Smooth muscle cell (in vitro differentiated cells): ENCODE data around the gene SSBP2. TPM values are rescaled to one million over a fixed set of nuclear protein-coding genes. Genes with fewer than 3 reads are reported as not detected.

Experiments used
- DNase-seq: peaks from one replicate; lab custom pipeline; 2025; ENCODE audit not compliant: unreplicated experiment; lab: John Stamatoyannopoulos, UW
- H2AFZ ChIP-seq: fragments of 200-600 bp; sonication (generic); 2 replicates; pipeline ENCODE4 v1.6.0; 2016; ENCODE audit warnings: antibody characterized with exemption, low read depth, mild to moderate bottlenecking
- H3F3A ChIP-seq: fragments of 200-600 bp; sonication (generic); 2 replicates; pipeline ENCODE4 v1.6.0; 2017; ENCODE audit warnings: antibody characterized with exemption, low read depth
- H3K27ac ChIP-seq: fragments of 200-600 bp; sonication (generic); 2 replicates; pipeline ENCODE4 v1.5.1; 2016; ENCODE audit warnings: low read depth, mild to moderate bottlenecking
- H3K27me3 ChIP-seq: fragments of 200-600 bp; sonication (generic); 2 replicates; pipeline ENCODE4 v1.6.1; 2016; ENCODE audit warnings: low read depth, mild to moderate bottlenecking
- H3K36me3 ChIP-seq: fragments of 200-600 bp; sonication (generic); 2 replicates; pipeline ENCODE4 v1.5.1; 2016; ENCODE audit warnings: low read depth
- H3K4me1 ChIP-seq: fragments of 200-600 bp; sonication (generic); 2 replicates; pipeline ENCODE4 v1.5.1; 2016; ENCODE audit warnings: low read depth
- H3K4me2 ChIP-seq: fragments of 200-600 bp; sonication (generic); 2 replicates; pipeline ENCODE4 v1.6.0; 2016; ENCODE audit warnings: mild to moderate bottlenecking
- H3K4me3 ChIP-seq: fragments of 200-600 bp; sonication (generic); 2 replicates; pipeline ENCODE4 v1.5.1; 2016; ENCODE audit warnings: mild to moderate bottlenecking
- H3K79me2 ChIP-seq: fragments of 200-600 bp; sonication (generic); 2 replicates; pipeline ENCODE4 v1.6.0; 2016; ENCODE audit warnings: low read depth, mild to moderate bottlenecking
- H3K9ac ChIP-seq: fragments of 200-600 bp; sonication (generic); 2 replicates; pipeline ENCODE4 v1.6.0; 2016; ENCODE audit warnings: low read depth
- H3K9me3 ChIP-seq: fragments of 200-600 bp; sonication (generic); replicated peaks from 2 replicates; pipeline ENCODE4 v1.5.1; 2016; ENCODE audit warnings: low read depth
- H4K20me1 ChIP-seq: fragments of 200-600 bp; sonication (generic); 2 replicates; pipeline ENCODE4 v1.6.0; 2016; ENCODE audit warnings: low read depth
- WGBS: methylation state at CpG from one replicate; pipeline ENCODE4 v1.1.7; 2016; ENCODE audit warnings: low lambda C conversion rate; 5-methylcytosine and 5-hydroxymethylcytosine counted together
- polyA plus RNA-seq: library from polyadenylated mRNA; unstranded; fragments of >200 nt; fragmentation: Nextera tagmentation; extraction: Ambion mirVana; gene quantifications from 2 replicates; pipeline ENCODE4 v1.2.1, GENCODE V29; 2016
- total RNA-seq: library from RNA; depleted of rRNA; stranded (reverse); fragments of >200 nt; gene quantifications from 2 replicates; pipeline ENCODE4 v1.2.3, GENCODE V29; 2014
- TF ChIP-seq, protein P1 (sequence below): fragments of 200-600 bp; sonication (generic); IDR thresholded peaks from 2 replicates; pipeline ENCODE4 v1.5.1; 2017; ENCODE audit warnings: borderline replicate concordance, mild to moderate bottlenecking, antibody characterized with exemption; ENCODE audit not compliant: insufficient read depth, poor library complexity, severe bottlenecking

Gene SSBP2
- total and polyA plus RNA-seq, 2 experiments from 2014 or later: 44.0 to 48.0 TPM

DNA sequence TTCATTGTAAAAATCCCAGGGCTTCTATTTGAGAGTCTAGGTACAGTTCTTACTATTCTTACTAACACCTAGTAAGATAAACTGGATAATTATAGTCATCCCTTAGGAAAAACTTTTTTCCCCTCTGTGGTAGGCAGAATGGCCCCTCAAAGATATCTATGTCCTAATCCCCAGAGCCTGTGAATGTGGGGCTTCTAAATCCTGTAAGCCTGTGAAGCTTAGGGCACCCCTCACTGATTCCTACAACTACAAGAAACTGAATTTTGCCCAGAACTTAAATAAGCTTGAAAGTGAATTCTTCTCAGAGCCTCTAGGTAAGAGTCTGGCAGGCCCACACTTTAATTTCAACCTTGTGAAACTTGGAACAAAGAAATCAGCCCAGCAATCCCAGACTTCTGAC, 226.9 kb downstream of the SSBP2 start:
- H3F3A ChIP-seq: no peaks in the 10 kb centered on the region
- H3K36me3 ChIP-seq: no peaks in the 10 kb centered on the region
- H3K4me1 ChIP-seq: peaks cover 23% of the 10 kb centered on the region
- no peaks in the 10 kb centered on the region for H3K9me3 ChIP-seq
- H3K79me2 ChIP-seq: no peaks in the 10 kb centered on the region
- no peak overlapping the region for H3K4me3 ChIP-seq
- TF ChIP-seq, protein P1, sequence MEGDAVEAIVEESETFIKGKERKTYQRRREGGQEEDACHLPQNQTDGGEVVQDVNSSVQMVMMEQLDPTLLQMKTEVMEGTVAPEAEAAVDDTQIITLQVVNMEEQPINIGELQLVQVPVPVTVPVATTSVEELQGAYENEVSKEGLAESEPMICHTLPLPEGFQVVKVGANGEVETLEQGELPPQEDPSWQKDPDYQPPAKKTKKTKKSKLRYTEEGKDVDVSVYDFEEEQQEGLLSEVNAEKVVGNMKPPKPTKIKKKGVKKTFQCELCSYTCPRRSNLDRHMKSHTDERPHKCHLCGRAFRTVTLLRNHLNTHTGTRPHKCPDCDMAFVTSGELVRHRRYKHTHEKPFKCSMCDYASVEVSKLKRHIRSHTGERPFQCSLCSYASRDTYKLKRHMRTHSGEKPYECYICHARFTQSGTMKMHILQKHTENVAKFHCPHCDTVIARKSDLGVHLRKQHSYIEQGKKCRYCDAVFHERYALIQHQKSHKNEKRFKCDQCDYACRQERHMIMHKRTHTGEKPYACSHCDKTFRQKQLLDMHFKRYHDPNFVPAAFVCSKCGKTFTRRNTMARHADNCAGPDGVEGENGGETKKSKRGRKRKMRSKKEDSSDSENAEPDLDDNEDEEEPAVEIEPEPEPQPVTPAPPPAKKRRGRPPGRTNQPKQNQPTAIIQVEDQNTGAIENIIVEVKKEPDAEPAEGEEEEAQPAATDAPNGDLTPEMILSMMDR: no peak
- no peak for DNase-seq
- no peak overlapping the region for H3K27ac ChIP-seq
- no peak overlapping the region for H2AFZ ChIP-seq
- H3K9ac ChIP-seq: no peak overlapping the region
- no peak overlapping the region for H3K4me2 ChIP-seq
- H3K27me3 ChIP-seq: no peaks in the 10 kb centered on the region
- H4K20me1 ChIP-seq: no peaks in the 10 kb centered on the region

GRCh38 chr5:81522571-81522970, 228.3 kb downstream of the SSBP2 start:
- Histone ChIP-seq H3K4me2 (no peak overlapping the region), H3K27ac (no peak overlapping the region), H3K4me1 (peaks cover 23% of the 10 kb centered on the region), H3K4me3 (no peak overlapping the region), H3K27me3 (no peaks in the 10 kb centered on the region), H2AFZ (no peak overlapping the region), H3K9ac (no peak overlapping the region), H3K79me2 (no peaks in the 10 kb centered on the region), H3K9me3 (no peaks in the 10 kb centered on the region), H4K20me1 (no peaks in the 10 kb centered on the region), H3K36me3 (no peaks in the 10 kb centered on the region), H3F3A (no peaks in the 10 kb centered on the region)
- no peak for DNase-seq
- WGBS: 69% methylated on average over 1 of the region's 1 CpG
- TF ChIP-seq, protein P1: no peak

GRCh38 chr5:81520769-81521168, 230.1 kb downstream of the SSBP2 start:
- Histone ChIP-seq H3K27me3 (no peaks in the 10 kb centered on the region), H3F3A (no peaks in the 10 kb centered on the region), H3K4me3 (no peak overlapping the region), H2AFZ (no peak overlapping the region), H3K4me1 (peaks cover 22% of the 10 kb centered on the region), H3K79me2 (no peaks in the 10 kb centered on the region), H3K36me3 (no peaks in the 10 kb centered on the region), H4K20me1 (no peaks in the 10 kb centered on the region), H3K9me3 (no peaks in the 10 kb centered on the region), H3K4me2 (no peak overlapping the region), H3K27ac (no peak overlapping the region), H3K9ac (no peak overlapping the region)
- DNase-seq: no peak
- TF ChIP-seq, protein P1: no peak

DNA sequence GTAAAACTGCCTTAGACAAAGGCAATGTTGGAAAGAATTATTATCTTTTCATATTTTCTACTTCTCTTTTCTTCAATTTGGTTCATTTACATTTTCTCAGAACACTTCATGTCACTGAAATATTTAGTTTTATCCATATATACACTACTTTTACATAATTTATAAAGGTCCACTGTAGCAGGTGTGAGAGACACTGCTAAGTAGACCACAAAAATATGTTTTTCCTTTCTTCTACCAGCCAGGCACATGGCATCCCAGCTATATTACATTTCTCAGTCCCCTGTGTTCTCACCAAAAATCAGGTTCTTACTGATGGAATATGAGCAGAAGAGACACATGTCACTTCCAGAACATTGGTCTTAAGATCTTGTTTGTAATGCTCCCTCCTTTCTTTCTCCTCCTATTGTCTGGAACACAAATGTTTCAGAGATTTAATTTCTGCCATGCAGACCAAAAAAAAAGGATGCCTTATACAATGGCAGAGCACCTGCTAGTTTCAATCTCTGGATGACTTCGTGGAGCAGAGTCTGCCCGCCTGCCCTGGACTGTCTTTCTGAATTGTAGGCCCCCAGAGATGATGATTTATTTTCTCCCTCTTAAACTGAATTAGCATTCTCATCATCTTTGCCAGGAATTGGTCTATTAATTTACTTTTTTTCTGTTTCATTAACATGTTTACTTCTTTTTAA, 231.5 kb downstream of the SSBP2 start:
- no peaks in the 10 kb centered on the region for H3K79me2 ChIP-seq
- no peak overlapping the region for H3K4me3 ChIP-seq
- H3F3A ChIP-seq: no peaks in the 10 kb centered on the region
- no peak overlapping the region for H3K4me2 ChIP-seq
- WGBS: 92% methylated on average over 2 of the region's 2 CpGs
- H4K20me1 ChIP-seq: no peaks in the 10 kb centered on the region
- no peaks in the 10 kb centered on the region for H3K36me3 ChIP-seq
- DNase-seq: no peak
- H3K9ac ChIP-seq: no peak overlapping the region
- H3K27ac ChIP-seq: no peak overlapping the region
- peaks cover 13% of the 10 kb centered on the region for H3K4me1 ChIP-seq
- no peaks in the 10 kb centered on the region for H3K27me3 ChIP-seq
- H3K9me3 ChIP-seq: no peaks in the 10 kb centered on the region
- TF ChIP-seq, protein P1: no peak
- no peak overlapping the region for H2AFZ ChIP-seq
